Testis (tissue), 3 donors: ENCODE measurements around the gene TENM4. TPM values are rescaled to one million over a fixed set of nuclear protein-coding genes. Genes with fewer than 3 reads are reported as not detected.

Source experiments
- DNase-seq: peaks from one replicate; pipeline ENCODE4 v3.0.0-alpha.2; 2019
- H3K27ac ChIP-seq, 2 donors: fragments of 200-600 bp; sonication (generic); one replicate each; pipeline ENCODE4 v1.5.1; 2019
- H3K27me3 ChIP-seq: fragments of 200-600 bp; sonication (generic); one replicate; pipeline ENCODE4 v1.5.1; 2019
- H3K36me3 ChIP-seq: fragments of 200-600 bp; sonication (generic); one replicate; pipeline ENCODE4 v1.5.1; 2017; ENCODE audit warnings: low read depth; ENCODE audit errors: missing control alignments
- H3K4me1 ChIP-seq: fragments of 200-600 bp; sonication (generic); one replicate; pipeline ENCODE4 v1.5.1; 2019
- H3K4me3 ChIP-seq, 2 donors: fragments of 200-600 bp; sonication (generic); one replicate each; pipeline ENCODE4 v1.5.1; 2017 to 2019
- H3K9me3 ChIP-seq: fragments of 200-600 bp; sonication (generic); one replicate; pipeline ENCODE4 v1.5.1; 2017
- POLR2A ChIP-seq: fragments of 450-650 bp; IDR thresholded peaks from one replicate; pipeline ENCODE4 v1.6.1; 2017; ENCODE audit warnings: antibody characterized with exemption, mild to moderate bottlenecking, moderate library complexity
- WGBS, 2 donors: methylation state at CpG; one replicate each; pipeline ENCODE4 v1.1.5; 2018; 5-methylcytosine and 5-hydroxymethylcytosine counted together
- intact Hi-C: fragments of 100-400 bp; cut with DNase I; formaldehyde crosslinking; loops from one replicate; pipeline ENCODE4 v1.15.1; 2023; ENCODE audit warnings: low total_unique reads
- polyA plus RNA-seq: library from polyadenylated mRNA; stranded (reverse); fragments of 350-450 nt; fragmentation: Illumina TruSeq; extraction: RNeasy Lipid Tissue Mini Kit (QIAGEN cat#74804); gene quantifications from one replicate; pipeline ENCODE4 v1.2.3, GENCODE V29; 2014; ENCODE audit warnings: low read depth, low replicate concordance; ENCODE audit not compliant: insufficient read depth
- total RNA-seq, 2 donors: library from RNA; depleted of rRNA; stranded (reverse); fragments of >200 nt; gene quantifications; one replicate each; pipeline ENCODE4 v1.2.3, GENCODE V29; 2016
- TF ChIP-seq, protein P1 (sequence below), 3 experiments: fragments of 450-650 bp in 2 of 3; fragments of 200-600 bp in 1 of 3; sonication (generic) in 1 of 3; IDR thresholded peaks; one replicate each; pipeline ENCODE4 v1.5.1; 2016 to 2019; ENCODE audit warnings: antibody characterized with exemption in 3 of 3, mild to moderate bottlenecking in 2 of 3, moderate library complexity in 1 of 3

TENM4 gene
- total and polyA plus RNA-seq, 3 donors from 2014 or later, result 10.6 to 17.9 (median 11.4) TPM

DNA sequence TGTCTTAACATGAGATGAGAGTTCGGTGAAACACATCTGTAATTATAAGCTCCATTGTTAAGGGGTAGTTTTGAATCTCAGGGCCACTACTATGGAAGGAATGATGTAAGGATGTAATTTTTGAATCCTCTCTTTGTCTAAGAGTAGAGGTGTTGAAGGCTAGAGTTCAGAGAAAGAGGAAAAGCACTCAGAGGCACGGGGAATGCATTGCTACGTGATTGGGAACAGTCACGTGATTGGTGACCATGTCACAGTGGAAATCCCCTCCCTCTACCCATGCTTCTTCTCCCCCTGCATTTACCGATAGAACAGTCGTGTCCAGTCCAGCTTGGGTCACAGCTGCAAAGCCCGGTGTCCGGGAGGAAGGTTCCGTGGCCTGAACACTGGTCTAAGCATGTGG, 635.8 kb downstream of the TENM4 start:
- 87 to 89% methylated on average over 6 to 9 of the region's 9 CpGs for WGBS, 2 donors
- no peaks in the 10 kb centered on the region for H3K36me3 ChIP-seq
- TF ChIP-seq, protein P1, sequence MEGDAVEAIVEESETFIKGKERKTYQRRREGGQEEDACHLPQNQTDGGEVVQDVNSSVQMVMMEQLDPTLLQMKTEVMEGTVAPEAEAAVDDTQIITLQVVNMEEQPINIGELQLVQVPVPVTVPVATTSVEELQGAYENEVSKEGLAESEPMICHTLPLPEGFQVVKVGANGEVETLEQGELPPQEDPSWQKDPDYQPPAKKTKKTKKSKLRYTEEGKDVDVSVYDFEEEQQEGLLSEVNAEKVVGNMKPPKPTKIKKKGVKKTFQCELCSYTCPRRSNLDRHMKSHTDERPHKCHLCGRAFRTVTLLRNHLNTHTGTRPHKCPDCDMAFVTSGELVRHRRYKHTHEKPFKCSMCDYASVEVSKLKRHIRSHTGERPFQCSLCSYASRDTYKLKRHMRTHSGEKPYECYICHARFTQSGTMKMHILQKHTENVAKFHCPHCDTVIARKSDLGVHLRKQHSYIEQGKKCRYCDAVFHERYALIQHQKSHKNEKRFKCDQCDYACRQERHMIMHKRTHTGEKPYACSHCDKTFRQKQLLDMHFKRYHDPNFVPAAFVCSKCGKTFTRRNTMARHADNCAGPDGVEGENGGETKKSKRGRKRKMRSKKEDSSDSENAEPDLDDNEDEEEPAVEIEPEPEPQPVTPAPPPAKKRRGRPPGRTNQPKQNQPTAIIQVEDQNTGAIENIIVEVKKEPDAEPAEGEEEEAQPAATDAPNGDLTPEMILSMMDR (IDR thresholded peaks at IDR 0.05), result no peak
- no peak for TF ChIP-seq POLR2A
- H3K4me1 ChIP-seq, result no peaks in the 10 kb centered on the region
- H3K9me3 ChIP-seq, result no peaks in the 10 kb centered on the region
- H3K27me3 ChIP-seq, result no peaks in the 10 kb centered on the region
- no peak overlapping the region for H3K4me3 ChIP-seq
- H3K27ac ChIP-seq, result no peak overlapping the region
- no peak for DNase-seq
- intact Hi-C loops, result no loop called here

DNA sequence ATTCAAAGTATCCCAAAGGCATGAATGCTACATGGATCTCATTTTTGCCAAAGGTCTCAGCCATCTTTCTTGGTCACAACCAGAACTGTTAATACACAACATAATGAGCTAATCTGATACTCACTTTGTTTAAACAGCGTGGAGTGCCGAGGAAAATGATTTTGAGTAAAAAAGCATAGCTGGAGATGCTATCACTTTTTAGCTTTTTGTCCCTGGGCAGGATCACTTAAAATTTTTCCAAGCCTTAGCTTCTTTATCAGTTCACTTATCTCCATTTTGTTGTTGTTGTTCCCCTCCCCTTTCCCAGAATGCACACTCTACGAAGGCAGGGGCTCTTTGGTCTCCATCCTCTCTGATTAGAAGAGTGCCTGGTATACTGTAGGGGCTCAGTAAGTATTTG, 636.8 kb downstream of the TENM4 start:
- TF ChIP-seq, protein P1 (IDR thresholded peaks at IDR 0.05), result no peak
- TF ChIP-seq POLR2A, result no peak
- intact Hi-C loops, result no loop called here
- WGBS, 2 donors, result 90 to 99% methylated on average over 3 of the region's 3 CpGs

DNA sequence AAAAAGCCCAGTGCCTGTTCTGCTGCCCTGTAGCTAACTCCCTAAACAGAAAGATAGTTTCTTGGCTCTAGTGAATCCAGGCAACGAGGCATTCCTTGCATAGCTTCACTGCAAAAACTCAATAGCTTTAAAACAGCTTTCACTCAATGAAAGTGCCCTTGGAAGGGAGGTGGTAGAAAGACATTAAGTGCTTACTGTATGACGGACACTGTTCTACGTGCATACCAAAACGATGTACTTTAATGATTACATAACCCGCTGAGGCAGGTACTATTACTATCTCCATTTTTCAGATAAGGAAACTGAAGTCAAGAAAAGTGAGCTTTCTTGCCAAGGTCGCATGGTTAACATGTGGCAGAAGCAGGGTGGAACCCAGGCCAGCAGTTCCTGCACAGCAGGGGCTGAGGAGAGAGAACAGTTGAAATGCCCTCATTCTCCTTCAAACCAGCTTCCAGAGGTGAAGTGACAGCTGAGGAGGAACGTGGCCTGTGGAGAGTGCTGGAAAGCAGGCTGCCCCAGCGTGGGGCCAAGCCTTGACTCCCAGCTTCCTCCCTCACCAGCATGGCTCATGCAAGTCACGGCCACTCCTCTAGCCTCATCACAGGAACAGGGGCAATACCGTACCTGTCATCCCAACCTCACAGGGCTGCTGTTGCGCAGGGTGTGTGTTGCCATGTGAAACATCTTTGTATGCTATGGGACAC, 638.6 kb downstream of the TENM4 start:
- intact Hi-C loops, result no loop called here
- Histone ChIP-seq H3K9me3 (no peaks in the 10 kb centered on the region), H3K4me3 (no peak overlapping the region), H3K27ac (peak overlapping the region in 1 of 2 donors; percentile 37), H3K36me3 (no peaks in the 10 kb centered on the region), H3K4me1 (no peaks in the 10 kb centered on the region), H3K27me3 (no peaks in the 10 kb centered on the region)
- no peak for TF ChIP-seq POLR2A
- TF ChIP-seq, protein P1 (IDR thresholded peaks at IDR 0.05), result no peak
- no peak for DNase-seq
- 65 to 71% methylated on average over 11 of the region's 11 CpGs for WGBS, 2 donors

More for the DNA sequence above, 636.8 kb downstream of the TENM4 start:
- H3K27ac ChIP-seq, result no peak overlapping the region
- H3K36me3 ChIP-seq, result no peaks in the 10 kb centered on the region
- H3K9me3 ChIP-seq, result no peaks in the 10 kb centered on the region
- H3K27me3 ChIP-seq, result no peaks in the 10 kb centered on the region
- H3K4me3 ChIP-seq, result no peak overlapping the region
- no peaks in the 10 kb centered on the region for H3K4me1 ChIP-seq
- no peak for DNase-seq

DNA sequence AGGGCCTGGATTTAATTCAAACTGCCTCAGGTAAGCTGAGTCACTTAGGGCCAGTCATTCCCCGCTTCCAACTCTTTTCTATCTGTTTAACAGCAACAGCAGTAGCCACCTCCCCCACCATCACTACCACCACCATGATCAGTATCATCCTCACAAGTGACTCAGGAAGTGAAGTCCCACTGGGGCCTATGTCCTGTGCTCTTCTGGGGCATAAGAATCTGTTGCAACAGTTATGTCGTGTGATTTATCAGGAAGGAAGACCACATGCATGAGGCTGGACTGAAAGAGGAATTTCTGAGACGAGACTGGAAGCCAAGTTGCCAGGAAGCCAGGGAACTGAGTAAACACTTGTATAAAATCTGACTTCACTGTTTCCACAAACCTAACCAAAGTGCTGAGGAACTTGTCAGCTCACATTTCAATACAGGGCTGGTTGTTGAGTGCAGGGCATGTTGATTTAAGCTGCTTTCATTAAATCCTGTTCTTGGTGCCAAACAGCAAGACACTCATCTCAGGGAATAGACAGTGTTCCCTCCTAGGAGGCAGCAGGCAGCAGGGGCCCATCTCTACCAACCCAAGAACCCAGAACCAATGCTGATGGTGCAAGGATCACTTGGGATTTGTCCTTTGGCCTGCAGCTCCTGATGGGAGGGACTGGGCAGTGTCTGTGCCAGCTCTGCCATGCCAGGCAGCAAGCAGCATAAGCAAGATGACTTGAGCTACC, 639.5 kb downstream of the TENM4 start:
- DNase-seq, result no peak
- peak overlapping the region in 1 of 2 donors; percentile 37 for H3K27ac ChIP-seq
- H3K27me3 ChIP-seq, result no peaks in the 10 kb centered on the region
- H3K36me3 ChIP-seq, result no peaks in the 10 kb centered on the region
- H3K4me1 ChIP-seq, result no peaks in the 10 kb centered on the region
- H3K9me3 ChIP-seq, result no peaks in the 10 kb centered on the region
- 27 to 31% methylated on average over 2 to 3 of the region's 3 CpGs for WGBS, 2 donors
- H3K4me3 ChIP-seq, result no peak overlapping the region
- intact Hi-C loops, result no loop called here
- no peak for TF ChIP-seq POLR2A
- TF ChIP-seq, protein P1 (IDR thresholded peaks at IDR 0.05), result no peak
